Amniotic epithelial cell (primary cell): ENCODE data around the gene UBE2D1.

Experiments used
- DNase-seq: peaks from one replicate; pipeline ENCODE4 v3.0.0-alpha.2; 2010; ENCODE audit warnings: low read depth

UBE2D1 gene

GRCh38 chr10:58341422-58341821, 6.6 kb downstream of the UBE2D1 start:
- DNase-seq: no peak

DNA sequence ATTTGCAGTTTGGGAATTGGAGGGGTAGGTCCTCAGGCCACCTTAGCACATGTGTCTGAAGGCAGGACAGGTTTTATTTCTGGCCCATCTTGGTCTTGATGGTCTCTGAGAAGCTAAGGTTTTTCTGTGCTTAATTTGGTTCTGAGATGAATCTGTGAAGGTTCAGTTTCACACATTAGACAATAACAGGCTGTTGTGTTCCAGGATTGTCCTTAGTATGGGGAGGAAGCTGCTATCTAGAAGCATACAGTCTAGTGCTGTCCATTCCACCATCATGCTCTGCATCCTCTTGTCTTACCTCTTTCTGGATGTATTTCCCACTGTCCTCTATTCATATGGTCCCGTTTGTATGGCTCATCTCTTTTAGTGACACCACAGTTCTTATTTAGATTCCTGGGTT, 7.1 kb downstream of the UBE2D1 start:
- DNase-seq: no peak

DNA sequence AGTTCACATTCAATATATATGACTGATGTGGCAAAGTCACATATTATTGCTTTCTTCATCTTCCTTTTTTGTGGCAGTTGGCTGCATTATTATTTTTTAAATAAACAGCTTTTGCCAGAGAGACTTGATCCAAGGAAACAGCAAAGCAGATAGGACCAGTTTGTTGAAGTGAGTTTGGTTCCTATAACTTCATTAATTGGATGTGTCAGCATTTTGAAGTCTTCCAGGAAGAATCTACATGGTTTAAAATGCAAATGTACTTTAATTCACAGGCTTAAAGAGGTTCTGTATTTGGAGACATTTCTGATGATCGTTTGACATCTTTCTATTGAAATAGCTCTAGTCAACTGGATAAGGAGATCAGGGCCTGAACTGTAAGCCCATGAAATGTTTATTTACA, 13.2 kb downstream of the UBE2D1 start:
- DNase-seq: no peak

GRCh38 chr10:58348571-58349033, 13.8 kb downstream of the UBE2D1 start:
- no peak for DNase-seq

DNA sequence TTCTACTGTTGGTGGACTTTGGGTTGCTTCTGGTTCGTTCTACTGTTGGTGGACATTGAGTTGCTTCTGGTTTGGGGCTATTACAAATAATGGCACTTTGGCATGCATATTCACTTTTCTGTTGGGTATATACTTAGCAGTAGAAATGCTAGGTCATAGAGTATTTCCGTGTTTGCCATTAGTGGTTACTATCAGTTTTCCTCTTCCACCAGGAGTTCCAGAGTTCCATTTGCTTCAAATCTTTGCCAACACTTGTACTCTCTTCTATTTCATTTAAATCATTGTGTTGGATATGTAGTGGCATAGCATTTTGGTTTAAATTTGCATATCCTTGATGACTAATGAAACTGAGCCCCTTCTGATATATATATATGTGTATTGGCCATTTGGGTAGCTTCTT, 15.2 kb downstream of the UBE2D1 start:
- DNase-seq: no peak

- DNase-seq: no peak
Observed at GRCh38 chr10:58350619-58351323, 16.0 kb downstream of the UBE2D1 start.

DNA sequence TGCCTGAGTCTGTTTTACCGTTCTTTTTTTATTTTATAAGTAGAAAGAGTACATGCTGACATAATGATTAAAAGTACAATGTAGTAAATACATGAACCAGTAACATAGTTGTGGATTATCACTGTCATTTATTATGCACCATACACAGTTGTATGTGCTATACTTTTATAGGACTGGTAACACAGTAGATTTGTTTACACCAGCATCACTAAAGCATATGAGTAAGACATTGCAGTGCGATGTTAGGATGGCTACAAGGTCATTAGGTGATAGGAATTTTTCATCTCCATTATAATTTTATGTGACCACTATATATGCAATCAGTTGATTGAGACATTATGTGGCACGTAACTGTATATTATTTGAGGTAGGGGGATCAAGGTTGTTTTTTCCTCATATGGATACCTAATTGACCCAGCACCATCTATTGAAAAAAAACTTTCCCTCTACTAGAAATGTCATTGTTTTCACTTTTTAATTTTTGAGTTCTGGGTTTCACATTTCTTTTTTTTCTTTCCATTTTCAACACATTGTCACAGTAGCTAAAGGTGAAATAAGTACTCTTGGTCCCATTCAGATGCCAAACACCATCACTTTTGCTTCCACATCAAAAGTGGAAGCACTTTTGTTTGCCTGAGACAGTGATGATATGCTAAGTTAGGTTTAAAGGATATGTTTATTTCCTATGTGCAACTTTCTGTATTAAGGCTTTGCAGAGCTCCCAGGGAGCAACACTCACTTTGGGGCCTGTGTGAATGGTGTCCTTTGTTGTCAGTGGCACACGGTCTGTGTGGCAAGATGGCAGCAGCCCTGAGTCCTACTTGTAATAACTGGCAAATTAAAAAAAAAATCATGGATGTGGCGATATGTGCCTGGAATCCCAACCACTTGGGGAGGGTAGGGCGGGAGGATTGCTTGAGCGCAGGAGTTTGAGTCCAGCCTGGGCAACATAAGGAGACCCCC, 17.1 kb downstream of the UBE2D1 start:
- no peak for DNase-seq

DNA sequence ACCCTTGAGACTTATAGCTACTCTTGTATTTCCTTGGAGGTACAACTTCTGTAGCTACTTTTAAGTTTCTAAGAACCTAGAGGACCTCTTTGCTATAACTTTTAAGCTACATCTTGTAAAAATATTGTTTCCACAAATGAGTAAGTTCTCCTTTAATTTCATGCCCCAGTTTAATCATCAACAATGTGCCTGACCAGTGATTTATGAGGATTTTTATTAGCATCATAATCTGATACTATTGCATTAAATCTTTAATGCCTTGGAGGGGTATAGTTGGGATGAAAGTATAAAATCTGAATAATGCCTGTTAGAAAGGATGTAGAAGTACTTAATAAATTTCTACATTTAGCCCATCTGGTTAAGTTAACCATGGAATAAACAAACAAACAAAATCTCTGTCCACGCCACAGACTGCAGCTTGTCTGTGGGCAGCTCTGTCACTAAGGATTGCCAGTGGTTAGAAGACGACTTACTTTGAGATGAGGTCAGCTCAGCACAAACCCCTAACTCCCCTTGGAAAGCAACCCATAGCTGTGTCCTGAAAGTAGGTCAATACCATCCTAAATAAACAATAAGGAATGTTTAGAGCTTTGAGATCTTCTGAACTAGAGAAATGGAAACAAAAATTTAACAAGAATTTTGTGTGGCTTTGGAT, 18.3 kb downstream of the UBE2D1 start:
- peak; percentile 68 for DNase-seq

DNA sequence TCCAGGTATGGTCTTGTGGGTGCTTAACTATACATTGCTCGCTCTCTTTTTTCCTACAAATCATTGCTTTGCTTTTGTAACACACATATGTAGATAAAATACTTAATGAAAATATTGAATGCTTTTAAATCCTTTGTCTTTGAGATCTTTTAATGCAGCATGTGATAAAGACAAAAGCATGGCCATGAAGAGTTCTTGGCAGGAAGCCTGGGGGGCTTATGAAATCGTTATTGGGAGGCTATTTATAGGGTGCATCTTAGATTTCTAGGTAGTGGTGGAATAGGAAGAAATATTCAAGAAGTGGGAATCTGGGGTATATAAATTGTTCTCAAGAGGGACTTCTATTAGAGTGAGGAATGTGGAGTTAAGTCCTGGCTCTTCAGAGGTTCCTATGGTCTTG, 21.9 kb downstream of the UBE2D1 start:
- no peak for DNase-seq

DNA sequence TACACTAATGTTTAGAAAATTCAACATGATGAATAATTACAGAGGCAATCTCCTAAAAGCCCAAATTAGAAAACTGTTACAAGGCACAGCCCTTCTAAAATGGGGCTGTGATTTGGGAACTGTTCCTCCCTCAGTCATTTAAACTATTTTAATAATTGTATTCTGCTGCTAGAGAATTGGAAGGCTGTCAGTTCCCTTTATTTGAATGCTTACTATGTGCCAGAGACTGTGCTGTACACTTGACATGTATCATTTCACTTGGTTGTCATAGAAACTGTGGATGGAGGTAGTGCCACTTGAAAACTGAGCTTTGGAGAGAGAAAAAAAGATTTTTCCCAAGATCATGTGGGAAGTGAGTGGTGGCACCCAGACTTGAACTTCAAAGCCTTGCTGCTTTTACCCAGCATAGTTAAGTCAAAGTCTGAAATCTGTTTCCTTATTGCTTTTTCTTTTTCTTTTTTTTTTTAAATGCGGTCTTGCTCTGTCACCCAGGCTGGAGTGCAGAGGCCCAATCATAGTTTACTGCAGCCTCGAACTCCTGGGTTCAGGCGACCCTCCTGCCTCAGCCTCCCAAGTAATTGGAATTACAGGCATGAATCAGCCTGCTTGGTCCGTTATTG, 23.6 kb downstream of the UBE2D1 start:
- DNase-seq: no peak

DNA sequence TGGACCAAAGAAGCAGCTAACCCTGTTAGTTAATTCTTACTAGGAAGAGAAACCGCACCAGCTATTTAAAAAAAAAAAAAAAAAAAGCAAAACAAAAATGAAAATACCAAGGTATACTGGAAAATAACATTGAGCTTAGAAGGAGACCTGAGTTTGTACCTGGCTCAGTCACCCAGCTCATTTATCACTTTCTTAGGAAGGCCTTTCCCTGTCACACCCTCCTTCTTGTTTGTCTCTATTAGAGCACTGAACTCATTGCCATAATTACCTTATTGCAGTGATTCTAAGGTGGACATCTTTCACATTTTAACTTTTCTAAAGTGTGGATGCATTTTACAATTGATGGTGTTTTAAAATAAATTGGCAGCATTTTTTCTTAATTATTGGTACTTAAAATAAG, 24.1 kb downstream of the UBE2D1 start:
- DNase-seq: no peak

GRCh38 chr10:58359541-58359940, 24.7 kb downstream of the UBE2D1 start:
- DNase-seq: no peak

DNA sequence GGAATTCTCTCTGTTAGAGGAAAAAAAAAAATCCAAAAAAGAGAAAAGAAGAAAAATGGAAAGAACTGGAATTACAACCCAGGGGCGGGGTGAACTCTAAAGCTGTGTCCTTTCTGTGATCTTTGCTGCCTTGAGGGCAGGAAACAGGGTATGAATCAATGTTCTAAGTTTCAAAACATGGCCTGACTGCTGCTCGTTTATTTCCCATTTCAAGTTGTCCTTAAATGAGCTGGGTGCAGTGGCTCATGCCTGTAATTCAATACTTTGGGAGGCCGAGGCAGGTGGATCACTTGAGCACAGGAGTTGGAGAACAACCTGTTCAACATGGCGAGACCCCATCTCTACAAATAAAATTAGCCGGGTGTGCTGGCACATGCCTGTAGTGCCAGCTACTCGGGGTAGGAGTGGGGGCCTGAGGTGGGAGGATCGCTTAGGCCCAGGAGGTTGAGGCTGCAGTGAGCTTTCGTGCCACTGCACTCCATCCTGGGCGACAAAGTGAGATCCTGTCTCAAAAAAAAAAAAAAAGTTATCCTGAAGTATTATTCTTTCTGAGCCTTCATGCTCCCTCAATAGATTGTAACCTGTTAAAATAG, 25.7 kb downstream of the UBE2D1 start:
- no peak for DNase-seq

DNA sequence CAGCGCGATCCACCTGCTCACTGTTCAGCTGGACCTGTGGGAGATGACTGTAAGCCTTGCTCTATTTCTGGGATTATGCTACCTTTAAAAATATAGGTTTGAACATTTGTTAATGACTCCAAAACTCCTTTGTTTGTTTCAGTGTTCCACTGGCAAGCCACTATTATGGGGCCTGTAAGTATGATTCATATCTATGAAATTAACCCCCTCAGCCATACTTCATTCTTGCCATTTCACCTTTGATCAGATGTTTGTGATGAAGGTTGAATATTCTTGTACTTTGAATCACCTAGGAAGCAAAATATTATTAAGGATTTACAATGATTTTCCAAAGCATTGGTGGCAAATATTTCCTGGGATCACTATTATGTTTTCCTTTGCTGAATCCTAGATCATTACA, 26.5 kb downstream of the UBE2D1 start:
- no peak for DNase-seq

- DNase-seq: peak; percentile 82
Observed at GRCh38 chr10:58362027-58362789, 27.4 kb downstream of the UBE2D1 start.

- no peak for DNase-seq
Observed at GRCh38 chr10:58367069-58367468, 32.3 kb downstream of the UBE2D1 start.

- no peak for DNase-seq
Observed at GRCh38 chr10:58371473-58371872, 36.7 kb downstream of the UBE2D1 start.

DNA sequence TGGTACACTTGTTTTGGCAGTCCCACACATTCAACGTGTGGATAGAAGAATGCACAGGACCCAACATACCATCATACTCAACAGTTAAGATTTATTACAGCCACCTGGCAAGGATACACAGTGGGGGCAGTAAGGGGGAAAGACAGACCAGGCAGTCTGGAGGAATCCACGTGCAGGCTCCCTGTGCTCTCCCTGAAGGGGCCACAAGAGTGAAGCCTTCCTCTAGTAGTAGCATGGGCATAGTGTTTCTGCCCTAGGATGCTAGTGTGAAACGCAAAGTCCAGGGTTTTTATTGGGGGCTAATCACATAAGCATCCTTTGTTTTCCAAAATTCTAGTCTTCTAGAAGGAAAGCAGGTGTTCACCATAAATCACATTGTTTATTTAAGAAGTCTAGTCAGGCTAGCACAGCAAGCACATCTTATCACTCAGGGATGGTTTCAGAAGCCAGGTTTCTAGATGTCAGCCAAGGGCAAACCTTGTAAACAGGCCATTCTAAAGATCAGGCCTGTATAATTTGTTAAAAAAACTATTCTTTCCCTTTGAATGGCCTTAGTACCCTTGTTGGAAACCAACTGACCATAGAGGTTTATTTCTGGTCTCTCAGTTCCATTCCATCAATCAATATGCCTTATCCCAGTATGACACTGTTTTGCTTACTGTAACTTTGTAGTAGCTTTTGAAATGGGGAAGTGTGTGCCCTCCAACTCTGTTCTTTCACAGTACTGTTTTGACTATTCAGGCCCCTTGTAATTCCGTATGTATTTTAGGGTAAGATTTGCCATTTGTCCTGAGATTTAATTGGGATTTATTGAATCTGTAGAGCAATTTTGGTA, 38.0 kb downstream of the UBE2D1 start:
- peak; percentile 40 for DNase-seq

GRCh38 chr10:58373442-58373827, 38.6 kb downstream of the UBE2D1 start:
- DNase-seq: no peak

DNA sequence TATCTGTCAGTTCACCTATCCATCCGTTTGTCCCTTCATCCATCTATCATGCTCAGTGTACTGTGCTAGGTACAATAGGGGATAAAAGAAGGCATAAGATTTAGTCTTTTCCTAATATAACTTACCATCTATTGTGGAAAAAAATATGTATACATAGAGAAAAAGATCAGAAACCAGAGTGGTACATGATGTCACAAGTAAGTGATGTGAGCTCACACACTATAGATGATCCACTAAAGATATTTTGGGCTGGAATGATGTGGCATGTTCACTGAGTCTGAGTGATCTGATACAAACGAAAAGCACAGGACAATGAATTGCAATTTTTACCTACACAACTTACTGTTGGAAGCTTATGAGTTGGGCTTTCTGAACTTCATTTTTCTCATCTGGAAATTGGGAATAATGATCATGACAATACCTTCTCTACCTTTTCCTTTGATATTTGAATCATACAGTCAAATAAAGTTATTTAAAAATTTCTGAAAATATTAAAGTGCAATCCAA, 47.7 kb downstream of the UBE2D1 start:
- no peak for DNase-seq
